ENCODE data around the gene F9. TPM values are rescaled to one million over a fixed set of nuclear protein-coding genes. Genes with fewer than 3 reads are reported as not detected.

The F9 gene
- total and polyA plus RNA-seq, 2 of the 4 experiments (the other 2 are of a cell fraction) = not detected

DNA sequence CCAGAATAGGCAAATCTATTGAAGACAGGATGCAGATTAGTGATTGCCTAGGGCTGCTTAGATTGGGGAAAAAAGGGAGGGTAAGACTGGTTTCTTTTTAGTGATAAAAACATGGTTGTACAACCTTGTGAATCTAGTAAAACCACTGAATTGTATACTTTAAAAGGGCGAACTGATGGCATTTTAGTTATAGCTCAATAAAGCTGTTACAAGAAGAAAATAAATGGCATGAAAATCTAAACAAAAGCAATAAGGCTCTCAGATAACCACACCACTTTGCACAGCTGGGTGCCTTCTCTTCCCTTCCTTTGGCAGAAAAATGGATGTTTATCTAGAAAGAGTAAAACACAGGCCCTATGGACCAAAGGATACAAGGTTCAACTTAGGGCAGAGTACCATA, 69.6 kb downstream of the F9 start:
- whole genome bisulfite sequencing, 2 experiments (ENCODE audit: extremely low coverage in 2 of 2, insufficient read length in 1 of 2) = no CpG with 5 or more reads among the region's 1 CpG
- Histone ChIP-seq H3K27me3 (ENCODE audit: control insufficient read depth, insufficient read depth, low read length) (no peaks in the 10 kb centered on the region), H3K79me1 (ENCODE audit: low read depth in 1 of 2, low read length in 2 of 2) (no peaks in the 10 kb centered on the region), H4K8ac (ENCODE audit: low read depth in 2 of 2, low read length in 2 of 2) (no peak overlapping the region), H2BK120ac (ENCODE audit: low read depth, low read length) (no peak overlapping the region), H3K9me3 (ENCODE audit: control insufficient read depth, insufficient read depth, low read length) (no peaks in the 10 kb centered on the region), H4K91ac (ENCODE audit: insufficient read depth, low read depth, low read length) (no peak overlapping the region), H3K36me3 (ENCODE audit: control insufficient read depth, insufficient read depth, low read length) (no peaks in the 10 kb centered on the region), H4K5ac (ENCODE audit: low read depth, low read length) (no peak overlapping the region), H2BK20ac (ENCODE audit: low read depth, low read length) (no peak overlapping the region), H3K18ac (ENCODE audit: low read depth, low read length) (no peak overlapping the region), H3K4me3 (ENCODE audit: insufficient read depth, low read depth, low read length) (no peak overlapping the region), H3K27ac (ENCODE audit: insufficient read depth, low read length) (no peak overlapping the region), H3K4me2 (ENCODE audit: low read depth, low read length) (no peak overlapping the region), H3K56ac (ENCODE audit: extremely low read depth, insufficient read depth, low read length) (no peak overlapping the region), H3K9me1 (ENCODE audit: insufficient read depth, low read length) (no peaks in the 10 kb centered on the region), H2AK5ac (ENCODE audit: low read depth, low read length) (no peak overlapping the region), H2AK9ac (replicated peaks; ENCODE audit: low read depth, low read length, poor library complexity) (no peak overlapping the region), H2AFZ (replicated peaks; ENCODE audit: low read length, poor library complexity) (no peak overlapping the region), H2BK15ac (ENCODE audit: low read depth, low read length) (no peak overlapping the region), H3K23ac (ENCODE audit: low read depth, low read length) (no peak overlapping the region), H3K4me1 (ENCODE audit: control insufficient read depth, insufficient read depth, low read length) (no peaks in the 10 kb centered on the region), H4K20me1 (ENCODE audit: insufficient read depth, low read length) (no peaks in the 10 kb centered on the region), H3K4ac (ENCODE audit: low read depth, low read length) (no peak overlapping the region), H3K9ac (ENCODE audit: low read depth, low read length) (no peak overlapping the region), H2BK5ac (ENCODE audit: low read depth, low read length, poor library complexity, severe bottlenecking) (no peak overlapping the region), H3K14ac (replicated peaks; ENCODE audit: low read depth, low read length) (no peak overlapping the region)
- ChIA-PET CTCF (no interaction called here), POLR2A (ENCODE audit: unreplicated experiment) (no interaction called here)
- no TSS peak for BruUV-seq (replicated peaks)
- dilution Hi-C loops (cut with HindIII; ENCODE audit: low sequenced_read_pairs, unreplicated experiment) = no loop called here
- TF ChIP-seq USF2 (IDR thresholded peaks at IDR 0.05; ENCODE audit: low read depth, low read length) (no peak), MAFK (IDR thresholded peaks at IDR 0.05; ENCODE audit: low read depth, low read length) (no peak), RAD21 (IDR thresholded peaks at IDR 0.05; ENCODE audit: low read length) (no peak), NFE2L2 (IDR thresholded peaks at IDR 0.05; ENCODE audit: low read depth, low read length) (no peak), FOS (IDR thresholded peaks at IDR 0.05; ENCODE audit: low read depth, low read length) (no peak), CEBPB (IDR thresholded peaks at IDR 0.05; ENCODE audit: low read depth, low read length) (no peak), RFX5 (IDR thresholded peaks at IDR 0.05; ENCODE audit: low read depth, low read length) (no peak), RCOR1 (IDR thresholded peaks at IDR 0.05; ENCODE audit: insufficient replicate concordance, low read length) (no peak), ELK1 (IDR thresholded peaks at IDR 0.05; ENCODE audit: borderline replicate concordance, low read depth, low read length) (no peak), MXI1 (IDR thresholded peaks at IDR 0.05; ENCODE audit: borderline replicate concordance, low read depth, low read length) (no peak), CHD1 (IDR thresholded peaks at IDR 0.05; ENCODE audit: low read depth, low read length) (no peak), MAZ (IDR thresholded peaks at IDR 0.05; ENCODE audit: borderline replicate concordance, low read depth, low read length) (no peak)
- TF ChIP-seq, protein P1, sequence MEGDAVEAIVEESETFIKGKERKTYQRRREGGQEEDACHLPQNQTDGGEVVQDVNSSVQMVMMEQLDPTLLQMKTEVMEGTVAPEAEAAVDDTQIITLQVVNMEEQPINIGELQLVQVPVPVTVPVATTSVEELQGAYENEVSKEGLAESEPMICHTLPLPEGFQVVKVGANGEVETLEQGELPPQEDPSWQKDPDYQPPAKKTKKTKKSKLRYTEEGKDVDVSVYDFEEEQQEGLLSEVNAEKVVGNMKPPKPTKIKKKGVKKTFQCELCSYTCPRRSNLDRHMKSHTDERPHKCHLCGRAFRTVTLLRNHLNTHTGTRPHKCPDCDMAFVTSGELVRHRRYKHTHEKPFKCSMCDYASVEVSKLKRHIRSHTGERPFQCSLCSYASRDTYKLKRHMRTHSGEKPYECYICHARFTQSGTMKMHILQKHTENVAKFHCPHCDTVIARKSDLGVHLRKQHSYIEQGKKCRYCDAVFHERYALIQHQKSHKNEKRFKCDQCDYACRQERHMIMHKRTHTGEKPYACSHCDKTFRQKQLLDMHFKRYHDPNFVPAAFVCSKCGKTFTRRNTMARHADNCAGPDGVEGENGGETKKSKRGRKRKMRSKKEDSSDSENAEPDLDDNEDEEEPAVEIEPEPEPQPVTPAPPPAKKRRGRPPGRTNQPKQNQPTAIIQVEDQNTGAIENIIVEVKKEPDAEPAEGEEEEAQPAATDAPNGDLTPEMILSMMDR (conservative IDR thresholded peaks at IDR 0.05; ENCODE audit: low read depth, low read length) = no peak
- DNase-seq (no peak), ATAC-seq (ENCODE audit: low read depth) (no peak)
- intact Hi-C loops (cut with micrococcal nuclease) = no loop called here
- in situ Hi-C loops (cut with MboI; ENCODE audit: low sequenced_read_pairs) = no loop called here

Data from IMR-90 (cell line).